Subcutaneous abdominal adipose tissue (tissue), 5 donors: ENCODE data around the gene RHCG.

Source experiments
- H3K27ac ChIP-seq: one replicate; pipeline ENCODE4 v1.7.0; 2013; ENCODE audit warnings: low read depth, mild to moderate bottlenecking, inconsistent platforms, low read length, moderate library complexity
- H3K27me3 ChIP-seq, 5 donors: one replicate each; pipeline ENCODE4 v1.7.0; 2013; ENCODE audit warnings: low read length in 5 of 5, inconsistent platforms in 1 of 5; ENCODE audit not compliant: control insufficient read depth in 5 of 5, insufficient read depth in 4 of 5
- H3K36me3 ChIP-seq, 5 donors: one replicate each; pipeline ENCODE4 v1.7.0; 2013; ENCODE audit warnings: low read length in 5 of 5; ENCODE audit not compliant: control insufficient read depth in 5 of 5, insufficient read depth in 5 of 5
- H3K4me1 ChIP-seq, 5 donors: one replicate each; pipeline ENCODE4 v1.7.0; 2013; ENCODE audit warnings: low read length in 5 of 5, mild to moderate bottlenecking in 3 of 5, moderate library complexity in 1 of 5; ENCODE audit not compliant: control insufficient read depth in 5 of 5, insufficient read depth in 5 of 5
- H3K4me3 ChIP-seq, 5 donors: one replicate each; pipeline ENCODE4 v1.7.0; 2013; ENCODE audit warnings: low read length in 5 of 5, low read depth in 1 of 5
- H3K9ac ChIP-seq, 5 donors: one replicate each; pipeline ENCODE4 v1.7.0; 2013; ENCODE audit warnings: low read length in 5 of 5, mild to moderate bottlenecking in 4 of 5, moderate library complexity in 3 of 5
- H3K9me3 ChIP-seq, 5 donors: one replicate each; pipeline ENCODE4 v1.7.0; 2013; ENCODE audit warnings: low read length in 5 of 5; ENCODE audit not compliant: control insufficient read depth in 5 of 5
- donor health status: healthy.
- donor health status: healthy.
- donor health status: healthy.
- donor health status: healthy.
- donor health status: healthy.

RHCG gene

DNA sequence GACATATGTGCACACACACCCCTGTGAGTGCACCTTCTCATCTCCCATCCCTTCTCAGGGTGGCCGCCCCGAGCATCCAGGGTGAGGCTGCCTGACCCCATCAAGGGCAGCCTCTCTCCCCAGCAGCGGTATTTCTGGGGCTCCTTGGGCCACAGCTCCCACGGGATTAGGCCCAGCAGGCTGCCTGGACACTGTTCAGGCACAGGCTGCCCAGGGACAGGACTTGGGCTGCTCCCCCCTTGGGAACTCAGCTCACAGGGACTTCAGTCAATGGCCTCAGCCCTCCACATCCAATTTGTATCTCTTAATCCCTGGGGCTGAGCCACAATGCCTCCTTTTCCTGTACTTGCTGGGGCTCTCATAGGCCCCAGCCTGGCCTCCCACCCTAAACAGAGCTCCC is 35.0 kb downstream of the RHCG start:
- Histone ChIP-seq H3K9me3 (peaks cover 5 to 13% (median 11%) of the 10 kb centered on the region in 5 donors), H3K36me3 (no peaks in the 10 kb centered on the region), H3K27ac (no peak overlapping the region), H3K4me1 (no peaks in the 10 kb centered on the region), H3K27me3 (peaks cover 3 to 21% (median 16%) of the 10 kb centered on the region in 5 donors), H3K9ac (no peak overlapping the region), H3K4me3 (no peak overlapping the region)

DNA sequence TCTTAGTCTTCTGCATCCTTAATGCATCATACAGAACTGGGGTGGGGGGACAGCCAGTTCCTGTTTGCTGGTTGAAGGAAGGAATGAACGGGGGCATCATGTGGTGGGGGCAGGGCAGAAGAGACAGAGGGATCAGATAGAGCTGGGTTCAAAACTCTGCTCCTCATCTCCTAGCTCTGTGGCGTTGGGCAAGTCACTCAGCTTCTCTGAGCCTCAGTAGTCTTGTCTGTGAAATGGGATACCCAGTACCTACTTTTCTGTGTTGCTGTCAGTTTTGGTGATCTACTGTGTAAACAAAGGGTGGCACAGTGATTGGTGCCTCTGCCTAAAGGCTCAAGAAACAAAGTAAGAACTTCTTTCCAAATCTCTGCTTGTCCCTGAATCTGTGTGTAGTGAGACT is 36.3 kb downstream of the RHCG start:
- peaks cover 5 to 14% (median 12%) of the 10 kb centered on the region in 5 donors for H3K9me3 ChIP-seq
- no peak overlapping the region for H3K9ac ChIP-seq
- H3K27me3 ChIP-seq, result peaks cover 3 to 21% (median 16%) of the 10 kb centered on the region in 5 donors
- H3K36me3 ChIP-seq, result no peaks in the 10 kb centered on the region
- no peak overlapping the region for H3K27ac ChIP-seq
- H3K4me3 ChIP-seq, result no peak overlapping the region
- H3K4me1 ChIP-seq, result no peaks in the 10 kb centered on the region

DNA sequence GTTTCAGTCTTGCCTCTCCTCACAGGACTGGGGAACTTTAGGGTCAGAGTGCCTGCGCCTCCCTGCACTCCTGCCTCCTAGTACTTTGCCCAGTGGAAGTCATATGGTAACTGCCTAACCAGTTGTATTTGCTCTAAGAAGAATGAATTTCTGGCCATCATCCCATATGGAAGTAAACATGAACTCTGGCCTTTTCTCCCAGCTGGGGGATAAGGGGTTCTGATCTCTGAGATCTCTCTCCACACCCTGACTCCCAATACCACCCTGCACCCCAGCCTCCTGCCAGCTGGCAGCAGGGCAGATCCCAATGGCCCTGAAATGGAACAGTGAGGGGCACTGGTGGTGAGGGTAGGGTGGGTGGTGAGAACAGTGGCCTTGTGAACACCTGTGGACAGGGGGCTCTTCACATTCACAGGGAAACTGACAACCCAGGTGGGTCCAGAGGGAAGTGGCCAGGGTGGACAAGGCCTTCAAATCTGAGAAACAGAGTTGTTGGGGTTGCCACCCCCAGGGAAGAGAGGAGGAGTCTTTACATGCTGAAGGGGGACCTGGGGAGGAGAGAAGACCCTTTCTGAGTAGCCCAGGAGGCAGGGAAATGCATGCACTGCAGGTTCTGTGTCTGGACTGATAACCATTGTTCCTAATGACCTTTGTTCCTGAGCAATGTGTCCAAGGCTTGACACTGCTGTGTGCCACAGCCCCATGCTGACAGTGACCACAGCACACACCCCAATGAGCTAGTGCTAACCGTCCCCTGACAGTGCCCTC is 36.9 kb downstream of the RHCG start:
- H3K4me1 ChIP-seq, result no peaks in the 10 kb centered on the region
- H3K27ac ChIP-seq, result no peak overlapping the region
- no peak overlapping the region for H3K9ac ChIP-seq
- H3K27me3 ChIP-seq, result peaks cover 3 to 25% (median 16%) of the 10 kb centered on the region in 5 donors
- H3K36me3 ChIP-seq, result no peaks in the 10 kb centered on the region
- H3K9me3 ChIP-seq, result peaks cover 5 to 14% (median 12%) of the 10 kb centered on the region in 5 donors
- no peak overlapping the region for H3K4me3 ChIP-seq

DNA sequence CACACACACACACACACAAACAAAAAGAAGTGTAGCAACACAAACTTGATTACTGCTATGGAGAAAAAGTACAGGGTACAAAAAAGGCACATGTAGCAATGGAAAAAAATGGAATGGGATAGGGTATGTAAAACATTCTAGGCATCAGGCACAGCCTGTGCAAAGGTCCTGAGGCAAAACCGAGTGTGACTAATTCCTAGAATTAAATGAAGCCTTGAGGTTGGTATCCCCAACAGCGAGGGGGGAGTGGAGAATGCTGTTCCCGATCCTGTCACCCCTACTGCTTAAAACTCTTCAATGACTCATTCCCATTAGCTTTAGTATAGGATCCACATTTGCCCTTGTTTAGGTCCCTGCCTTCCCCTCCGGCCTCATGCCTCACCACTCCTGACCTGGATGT is 37.9 kb downstream of the RHCG start:
- H3K27me3 ChIP-seq, result peaks cover 0 to 27% (median 16%) of the 10 kb centered on the region in 5 donors
- peaks cover 5 to 14% (median 12%) of the 10 kb centered on the region in 5 donors for H3K9me3 ChIP-seq
- H3K4me1 ChIP-seq, result no peaks in the 10 kb centered on the region
- no peak overlapping the region for H3K27ac ChIP-seq
- no peak overlapping the region for H3K4me3 ChIP-seq
- H3K9ac ChIP-seq, result no peak overlapping the region
- no peaks in the 10 kb centered on the region for H3K36me3 ChIP-seq

DNA sequence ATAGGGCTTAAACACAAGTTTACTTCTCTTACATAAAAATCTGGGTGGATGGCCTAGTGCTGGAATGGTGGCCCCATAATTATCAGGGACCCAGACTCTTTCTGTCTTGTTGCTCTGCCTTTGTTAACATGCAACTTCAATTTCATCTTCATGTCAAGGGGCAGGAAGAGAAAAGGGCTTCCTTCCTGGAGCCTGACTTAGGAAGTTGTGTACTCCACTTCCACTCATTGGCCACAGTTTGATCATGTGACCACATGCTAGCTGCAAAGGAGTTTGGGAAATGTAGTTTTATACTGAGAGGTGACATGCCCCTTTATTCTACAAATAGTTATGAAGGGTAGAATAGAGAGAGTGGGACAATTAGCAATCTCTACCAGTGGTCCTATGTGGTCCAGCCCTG is 39.3 kb downstream of the RHCG start:
- H3K27ac ChIP-seq, result no peak overlapping the region
- H3K9ac ChIP-seq, result no peak overlapping the region
- peaks cover 5 to 14% (median 12%) of the 10 kb centered on the region in 5 donors for H3K9me3 ChIP-seq
- H3K27me3 ChIP-seq, result peaks cover 4 to 30% (median 21%) of the 10 kb centered on the region in 5 donors
- H3K36me3 ChIP-seq, result no peaks in the 10 kb centered on the region
- H3K4me1 ChIP-seq, result no peaks in the 10 kb centered on the region
- H3K4me3 ChIP-seq, result no peak overlapping the region

DNA sequence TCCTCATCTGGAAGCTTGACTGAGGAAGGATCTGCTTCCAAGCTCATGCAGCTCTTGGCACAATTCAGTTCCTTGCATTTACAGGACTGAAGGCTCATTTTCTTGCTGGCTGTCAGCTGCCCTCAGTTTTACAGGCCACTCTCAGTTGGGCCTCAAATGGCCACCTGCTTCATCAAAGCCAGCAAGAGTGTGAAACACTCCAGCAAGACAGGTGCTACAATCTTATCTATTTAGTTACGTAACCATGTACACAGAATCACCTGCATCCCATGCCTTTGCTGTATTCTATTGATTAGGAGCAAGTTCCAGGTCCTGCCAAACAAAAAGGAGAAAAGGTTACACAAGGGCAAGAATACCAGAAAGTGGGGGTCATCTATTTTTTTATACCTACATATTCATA is 40.8 kb downstream of the RHCG start:
- H3K9me3 ChIP-seq, result peaks cover 5 to 14% (median 12%) of the 10 kb centered on the region in 5 donors
- no peaks in the 10 kb centered on the region for H3K36me3 ChIP-seq
- no peak overlapping the region for H3K27ac ChIP-seq
- H3K4me1 ChIP-seq, result peaks cover 0 to under 1% (median 0%) of the 10 kb centered on the region in 5 donors
- no peak overlapping the region for H3K4me3 ChIP-seq
- H3K27me3 ChIP-seq, result peaks cover 5 to 26% (median 15%) of the 10 kb centered on the region in 5 donors
- no peak overlapping the region for H3K9ac ChIP-seq

DNA sequence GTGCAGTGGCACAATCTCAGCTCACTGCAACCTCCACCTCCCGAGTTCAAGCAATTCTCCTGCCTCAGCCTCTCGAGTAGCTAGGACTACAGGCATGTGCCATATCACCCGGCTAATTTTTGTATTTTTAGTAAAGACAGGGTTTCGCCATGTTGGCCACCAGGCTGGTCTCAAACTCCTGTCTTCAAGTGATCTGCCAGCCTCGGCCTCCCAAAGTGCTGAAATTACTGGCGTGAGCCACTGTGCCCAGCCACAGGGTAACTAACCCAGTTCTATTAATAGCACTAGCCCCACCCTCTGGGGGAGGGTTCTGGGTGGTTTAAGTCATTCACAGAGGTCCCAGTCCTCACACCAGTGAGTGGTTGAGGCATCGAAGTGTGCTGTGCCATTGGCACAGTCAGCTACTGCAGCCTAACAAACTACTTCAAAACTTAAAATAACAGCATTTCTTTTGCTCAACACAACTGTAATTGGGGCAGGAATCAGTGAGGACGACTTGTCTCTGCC is 44.0 kb downstream of the RHCG start:
- H3K9me3 ChIP-seq, result peaks cover 4 to 12% (median 11%) of the 10 kb centered on the region in 5 donors
- H3K4me1 ChIP-seq, result peaks cover 0 to 6% (median 2%) of the 10 kb centered on the region in 5 donors
- no peak overlapping the region for H3K4me3 ChIP-seq
- H3K27me3 ChIP-seq, result peaks cover 7 to 46% (median 26%) of the 10 kb centered on the region in 5 donors
- no peak overlapping the region for H3K9ac ChIP-seq
- no peaks in the 10 kb centered on the region for H3K36me3 ChIP-seq
- no peak overlapping the region for H3K27ac ChIP-seq

DNA sequence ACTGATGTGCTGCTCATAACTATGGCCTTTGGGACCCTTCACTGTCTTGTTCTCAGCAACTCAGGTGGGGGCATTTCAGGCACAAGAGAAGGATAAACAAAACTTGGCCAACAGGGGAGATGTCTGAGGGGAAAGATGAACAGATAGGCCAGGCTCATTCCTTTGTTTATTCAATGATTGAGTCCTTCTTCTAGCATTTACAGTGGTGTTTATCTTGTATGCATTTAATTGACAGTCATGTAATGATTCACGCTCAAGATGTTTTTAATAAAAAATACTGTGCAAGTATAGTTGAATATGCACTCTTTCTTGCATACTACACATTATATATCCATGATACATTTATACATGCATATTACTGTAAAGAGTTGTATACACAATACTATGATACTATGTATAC is 44.5 kb downstream of the RHCG start:
- Histone ChIP-seq H3K9me3 (peaks cover 0 to 6% (median 5%) of the 10 kb centered on the region in 5 donors), H3K27ac (no peak overlapping the region), H3K9ac (no peak overlapping the region), H3K36me3 (no peaks in the 10 kb centered on the region), H3K4me3 (no peak overlapping the region), H3K27me3 (peaks cover 11 to 46% (median 30%) of the 10 kb centered on the region in 5 donors), H3K4me1 (peaks cover 0 to 6% (median 2%) of the 10 kb centered on the region in 5 donors)

DNA sequence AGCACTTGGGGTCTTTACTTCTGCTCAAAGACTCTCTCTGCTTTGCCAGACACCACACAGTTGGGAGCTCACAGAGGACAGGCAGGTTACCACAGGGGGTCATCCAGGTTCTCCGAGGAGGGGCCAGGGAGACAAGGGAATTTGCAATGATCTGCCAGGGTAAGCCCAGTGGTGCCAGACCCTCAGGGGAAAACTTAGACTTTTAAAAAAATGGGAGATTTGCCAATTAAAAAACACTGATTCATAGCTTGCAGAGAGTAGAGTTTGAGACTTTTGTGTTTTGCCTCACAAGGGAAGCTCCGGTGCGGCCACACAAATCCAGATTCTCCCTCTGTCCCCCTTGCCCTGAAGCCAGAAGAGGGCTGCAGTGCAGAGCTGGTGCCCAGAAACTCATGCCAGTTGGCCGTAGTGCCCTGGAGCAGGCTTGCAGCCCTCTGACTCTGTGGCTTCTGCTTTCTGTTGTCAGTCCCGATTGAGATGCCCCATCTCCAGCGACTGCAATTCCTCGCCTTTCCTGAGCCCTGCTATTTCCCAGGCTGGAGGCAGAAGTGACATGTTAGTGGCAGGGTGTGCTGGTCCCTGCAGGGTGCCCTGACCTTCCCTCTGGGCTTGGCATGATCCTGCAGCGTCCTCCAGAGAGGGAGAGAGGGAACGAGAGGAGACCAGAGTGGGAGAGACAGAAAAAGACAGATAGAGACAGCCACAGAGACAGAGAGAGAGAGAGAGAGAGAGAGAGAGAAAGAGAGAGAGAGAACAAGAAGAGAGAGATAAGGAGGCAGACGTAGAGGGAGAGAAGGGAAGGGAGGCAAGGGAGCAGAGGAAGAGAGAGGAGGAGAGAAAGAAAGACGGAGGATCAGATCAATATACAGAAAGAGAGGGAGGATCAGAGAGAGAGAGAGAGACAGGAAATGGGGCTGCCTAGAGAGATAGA is 46.0 kb downstream of the RHCG start:
- H3K4me1 ChIP-seq, result peaks cover 0 to 6% (median 2%) of the 10 kb centered on the region in 5 donors
- no peak overlapping the region for H3K9ac ChIP-seq
- H3K9me3 ChIP-seq, result no peaks in the 10 kb centered on the region
- H3K4me3 ChIP-seq, result no peak overlapping the region
- H3K27me3 ChIP-seq, result peaks cover 11 to 50% (median 30%) of the 10 kb centered on the region in 5 donors
- no peak overlapping the region for H3K27ac ChIP-seq
- no peaks in the 10 kb centered on the region for H3K36me3 ChIP-seq
